ENCODE data around the gene UGT1A10.

UGT1A10 gene

DNA sequence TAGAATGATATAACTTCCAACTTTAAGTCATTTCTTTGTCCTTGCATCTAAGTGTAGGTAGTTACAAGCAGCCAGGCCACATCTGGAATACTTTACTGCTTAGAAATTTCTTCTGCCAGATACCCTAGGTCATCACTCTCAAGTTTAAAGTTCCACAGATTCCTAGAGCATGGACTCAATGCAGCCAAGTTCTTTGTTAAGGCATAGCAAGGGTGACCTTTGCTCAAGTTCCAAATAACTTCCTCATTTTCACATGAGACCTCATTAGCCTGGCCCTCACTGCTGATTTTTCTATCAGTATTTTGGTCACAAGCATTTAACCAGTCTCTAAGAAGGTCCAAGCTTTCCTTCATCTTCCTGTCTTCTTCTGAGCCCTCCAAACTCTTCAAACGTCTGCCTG is 27.7 kb downstream of the UGT1A10 start:
- H3K27ac ChIP-seq, result no peak overlapping the region
- TF ChIP-seq, protein P1, sequence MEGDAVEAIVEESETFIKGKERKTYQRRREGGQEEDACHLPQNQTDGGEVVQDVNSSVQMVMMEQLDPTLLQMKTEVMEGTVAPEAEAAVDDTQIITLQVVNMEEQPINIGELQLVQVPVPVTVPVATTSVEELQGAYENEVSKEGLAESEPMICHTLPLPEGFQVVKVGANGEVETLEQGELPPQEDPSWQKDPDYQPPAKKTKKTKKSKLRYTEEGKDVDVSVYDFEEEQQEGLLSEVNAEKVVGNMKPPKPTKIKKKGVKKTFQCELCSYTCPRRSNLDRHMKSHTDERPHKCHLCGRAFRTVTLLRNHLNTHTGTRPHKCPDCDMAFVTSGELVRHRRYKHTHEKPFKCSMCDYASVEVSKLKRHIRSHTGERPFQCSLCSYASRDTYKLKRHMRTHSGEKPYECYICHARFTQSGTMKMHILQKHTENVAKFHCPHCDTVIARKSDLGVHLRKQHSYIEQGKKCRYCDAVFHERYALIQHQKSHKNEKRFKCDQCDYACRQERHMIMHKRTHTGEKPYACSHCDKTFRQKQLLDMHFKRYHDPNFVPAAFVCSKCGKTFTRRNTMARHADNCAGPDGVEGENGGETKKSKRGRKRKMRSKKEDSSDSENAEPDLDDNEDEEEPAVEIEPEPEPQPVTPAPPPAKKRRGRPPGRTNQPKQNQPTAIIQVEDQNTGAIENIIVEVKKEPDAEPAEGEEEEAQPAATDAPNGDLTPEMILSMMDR (conservative IDR thresholded peaks at IDR 0.05), result no peak

DNA sequence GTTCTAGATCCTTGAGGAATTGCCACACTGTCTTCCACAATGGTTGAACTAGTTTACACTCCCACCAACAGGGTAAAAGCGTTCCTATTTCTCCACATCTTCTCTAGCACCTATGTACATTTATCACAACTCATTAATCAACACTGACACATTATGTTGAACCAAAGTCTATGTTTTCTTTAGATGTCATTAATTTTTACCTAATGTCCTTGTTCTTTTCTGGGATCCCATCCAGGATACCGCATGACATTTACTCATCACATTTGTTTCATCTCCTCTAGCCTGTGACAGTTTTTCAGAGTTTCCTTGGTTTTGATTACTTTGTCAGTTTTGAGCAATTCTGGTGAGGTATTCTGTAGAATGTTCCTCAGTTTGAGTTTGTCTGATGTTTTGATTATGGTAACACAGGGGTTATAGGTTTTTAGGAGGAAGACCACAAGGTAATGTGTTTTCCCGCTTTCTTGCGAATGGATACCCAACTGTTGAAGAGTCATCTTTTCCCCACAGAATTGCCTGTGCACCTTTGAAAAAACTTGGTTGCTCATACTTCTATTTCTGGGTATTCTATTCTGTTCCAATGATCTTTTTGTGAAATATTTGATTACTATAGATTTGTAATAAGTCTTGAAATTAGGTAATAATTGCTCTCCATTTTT is 32.5 kb downstream of the UGT1A10 start:
- no peak overlapping the region for H3K27ac ChIP-seq
- TF ChIP-seq, protein P1 (conservative IDR thresholded peaks at IDR 0.05), result no peak

DNA sequence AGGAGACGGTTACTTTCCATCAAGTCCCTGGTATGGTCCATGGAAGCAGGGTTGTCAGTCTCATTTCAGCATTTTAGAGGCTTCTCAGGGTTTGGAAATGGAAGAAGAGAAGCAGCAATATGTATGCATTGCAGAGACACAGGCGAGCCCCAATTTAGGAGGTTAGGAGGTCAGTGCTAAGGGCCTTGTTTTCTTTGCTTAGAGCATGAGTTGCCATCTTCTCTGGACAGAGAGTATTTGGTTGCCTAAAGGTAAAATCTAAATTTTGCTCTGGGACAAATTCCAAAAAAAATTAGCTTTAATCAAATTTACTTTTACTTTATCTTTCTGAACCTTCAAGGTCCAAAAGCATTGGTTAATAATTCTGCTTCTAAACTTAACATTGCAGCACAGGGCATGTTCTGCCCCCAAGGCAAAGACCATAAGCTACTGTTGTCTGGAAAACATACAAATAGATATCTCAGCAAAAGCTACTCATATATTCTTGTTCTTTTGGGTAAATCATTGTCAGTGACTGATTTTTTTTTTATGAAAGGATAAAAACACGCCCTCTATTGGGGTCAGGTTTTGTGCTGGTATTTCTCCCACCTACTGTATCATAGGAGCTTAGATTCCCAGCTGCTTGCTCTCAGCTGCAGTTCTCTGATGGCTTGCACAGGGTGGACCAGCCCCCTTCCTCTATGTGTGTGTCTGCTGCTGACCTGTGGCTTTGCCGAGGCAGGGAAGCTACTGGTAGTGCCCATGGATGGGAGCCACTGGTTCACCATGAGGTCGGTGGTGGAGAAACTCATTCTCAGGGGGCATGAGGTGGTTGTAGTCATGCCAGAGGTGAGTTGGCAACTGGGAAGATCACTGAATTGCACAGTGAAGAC is 35.3 kb downstream of the UGT1A10 start, which contains the start of gene UGT1A9:
Gene UGT1A9, plus strand, starts transcription at position 609 of the 872 bp plus-strand sequence. Its CDS starts 37 bp downstream, at position 646.
- no peak within 1 kb of the TSS for H3K27ac ChIP-seq
- TF ChIP-seq, protein P1 (conservative IDR thresholded peaks at IDR 0.05), result no peak

DNA sequence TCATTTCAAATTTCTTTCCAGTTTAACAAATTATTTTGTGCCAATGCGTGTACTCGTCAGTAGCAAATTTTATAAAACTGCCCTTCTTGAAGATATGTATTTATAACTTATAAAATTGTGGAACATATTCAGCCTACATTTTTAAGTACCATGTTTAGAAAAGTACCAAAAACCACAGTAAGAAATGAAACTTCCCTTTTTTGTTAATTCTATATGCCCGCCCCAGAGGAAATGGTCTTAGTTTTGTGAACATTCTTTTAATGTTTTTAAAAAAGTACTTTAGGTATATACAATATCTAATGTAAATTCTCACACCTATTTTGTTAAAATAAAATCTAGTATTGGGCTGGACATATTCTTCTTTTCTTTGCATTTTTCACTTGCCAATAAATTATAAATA is 36.6 kb downstream of the UGT1A10 start:
- no peak overlapping the region for H3K27ac ChIP-seq
- TF ChIP-seq, protein P1 (conservative IDR thresholded peaks at IDR 0.05), result no peak

DNA sequence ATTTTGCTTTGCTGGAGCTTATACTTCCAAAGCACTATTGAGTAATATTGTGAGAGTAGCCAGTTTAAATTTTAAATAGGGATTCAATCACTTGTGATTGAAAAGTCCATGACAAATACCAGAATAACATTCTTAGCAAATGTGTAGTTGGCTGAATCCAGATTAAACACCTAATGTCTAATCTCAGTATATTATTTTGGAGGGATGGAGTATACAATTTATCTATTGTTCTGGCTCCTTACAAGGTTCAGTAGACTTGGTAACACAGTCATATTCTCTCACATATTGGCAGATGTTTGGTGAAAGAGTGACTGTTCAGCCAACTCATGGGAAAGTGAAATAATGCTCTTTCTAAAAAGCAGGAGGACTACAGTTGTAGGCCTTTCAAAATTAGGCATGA is 37.6 kb downstream of the UGT1A10 start:
- no peak overlapping the region for H3K27ac ChIP-seq
- TF ChIP-seq, protein P1 (conservative IDR thresholded peaks at IDR 0.05), result no peak

DNA sequence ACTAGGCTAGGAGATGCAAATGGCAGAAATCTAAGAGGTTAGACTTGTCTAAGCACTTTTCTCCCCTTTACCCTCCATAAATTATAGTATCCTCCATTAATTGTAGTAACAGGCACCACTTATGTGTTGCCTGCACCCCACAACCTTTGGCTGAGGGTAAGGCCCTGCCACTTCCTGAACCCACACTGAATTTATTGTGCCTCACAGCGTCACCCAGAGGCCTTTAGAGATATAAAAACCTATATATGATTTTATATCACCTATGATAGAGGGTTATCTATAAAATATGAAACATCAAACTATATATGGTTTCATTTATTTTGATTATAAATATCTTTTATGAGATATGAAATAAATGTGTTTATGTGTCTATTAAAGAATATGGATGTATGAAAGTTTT is 38.1 kb downstream of the UGT1A10 start:
- TF ChIP-seq, protein P1 (conservative IDR thresholded peaks at IDR 0.05), result no peak

DNA sequence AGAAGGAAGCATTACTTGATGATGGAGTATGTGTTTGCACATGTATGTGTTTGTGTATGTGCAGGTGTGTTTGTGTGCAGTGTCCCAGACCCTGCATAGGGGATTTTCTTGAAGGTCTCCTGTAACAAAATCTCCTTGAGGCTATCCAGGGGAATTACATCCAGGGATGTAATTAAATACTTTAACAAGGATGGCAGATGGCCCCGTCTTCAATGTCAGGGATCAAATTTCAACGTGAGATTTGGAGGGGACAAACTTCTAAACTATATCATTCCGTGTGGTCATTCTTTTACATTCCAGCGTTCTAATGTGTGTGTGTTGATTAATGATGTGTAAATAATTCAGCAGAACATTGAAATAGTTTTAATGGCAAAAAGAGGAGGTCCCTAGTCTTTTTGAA is 38.7 kb downstream of the UGT1A10 start:
- TF ChIP-seq, protein P1 (conservative IDR thresholded peaks at IDR 0.05), result no peak; the same call in 1 of the 2 replicates
- no peak overlapping the region for H3K27ac ChIP-seq

More for the DNA sequence above, 38.1 kb downstream of the UGT1A10 start:
- no peak overlapping the region for H3K27ac ChIP-seq

Measured in VCaP (cell line).